ENCODE measurements around the gene CCDC137. TPM values are rescaled to one million over a fixed set of nuclear protein-coding genes. Genes with fewer than 3 reads are reported as not detected.

Gene CCDC137
- polyA plus RNA-seq, 1 of the 3 experiments (the other 2 are of a cell fraction) = 62.4 TPM

DNA sequence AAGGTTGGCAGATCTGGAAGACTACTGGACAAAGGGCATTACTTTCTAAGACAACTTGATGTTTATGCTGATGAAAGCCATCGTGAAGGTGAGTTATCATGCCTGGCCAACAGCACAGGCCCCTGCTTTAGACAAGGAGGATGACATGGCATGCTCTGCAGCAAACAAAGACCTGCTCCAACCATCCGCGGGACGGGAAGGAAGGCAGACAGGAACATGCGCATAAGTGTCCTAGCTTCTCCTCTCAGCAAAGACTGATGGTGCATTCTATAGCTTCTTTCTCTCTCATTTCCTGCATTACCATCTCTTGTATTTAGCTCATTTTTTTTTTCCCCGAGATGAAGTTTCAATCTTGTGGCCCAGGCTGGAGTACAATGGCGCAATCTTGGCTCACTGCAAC is 35.1 kb upstream of the CCDC137 start (continued):
- TF ChIP-seq, protein P1, sequence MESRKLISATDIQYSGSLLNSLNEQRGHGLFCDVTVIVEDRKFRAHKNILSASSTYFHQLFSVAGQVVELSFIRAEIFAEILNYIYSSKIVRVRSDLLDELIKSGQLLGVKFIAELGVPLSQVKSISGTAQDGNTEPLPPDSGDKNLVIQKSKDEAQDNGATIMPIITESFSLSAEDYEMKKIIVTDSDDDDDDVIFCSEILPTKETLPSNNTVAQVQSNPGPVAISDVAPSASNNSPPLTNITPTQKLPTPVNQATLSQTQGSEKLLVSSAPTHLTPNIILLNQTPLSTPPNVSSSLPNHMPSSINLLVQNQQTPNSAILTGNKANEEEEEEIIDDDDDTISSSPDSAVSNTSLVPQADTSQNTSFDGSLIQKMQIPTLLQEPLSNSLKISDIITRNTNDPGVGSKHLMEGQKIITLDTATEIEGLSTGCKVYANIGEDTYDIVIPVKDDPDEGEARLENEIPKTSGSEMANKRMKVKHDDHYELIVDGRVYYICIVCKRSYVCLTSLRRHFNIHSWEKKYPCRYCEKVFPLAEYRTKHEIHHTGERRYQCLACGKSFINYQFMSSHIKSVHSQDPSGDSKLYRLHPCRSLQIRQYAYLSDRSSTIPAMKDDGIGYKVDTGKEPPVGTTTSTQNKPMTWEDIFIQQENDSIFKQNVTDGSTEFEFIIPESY (IDR thresholded peaks at IDR 0.05; ENCODE audit: borderline replicate concordance, low read depth) = no peak
- no peak for TF ChIP-seq RXRA (IDR thresholded peaks at IDR 0.05; ENCODE audit: borderline replicate concordance, low read depth)
- TF ChIP-seq FOSL2 (IDR thresholded peaks at IDR 0.05; ENCODE audit: borderline replicate concordance, low read depth) = no peak

DNA sequence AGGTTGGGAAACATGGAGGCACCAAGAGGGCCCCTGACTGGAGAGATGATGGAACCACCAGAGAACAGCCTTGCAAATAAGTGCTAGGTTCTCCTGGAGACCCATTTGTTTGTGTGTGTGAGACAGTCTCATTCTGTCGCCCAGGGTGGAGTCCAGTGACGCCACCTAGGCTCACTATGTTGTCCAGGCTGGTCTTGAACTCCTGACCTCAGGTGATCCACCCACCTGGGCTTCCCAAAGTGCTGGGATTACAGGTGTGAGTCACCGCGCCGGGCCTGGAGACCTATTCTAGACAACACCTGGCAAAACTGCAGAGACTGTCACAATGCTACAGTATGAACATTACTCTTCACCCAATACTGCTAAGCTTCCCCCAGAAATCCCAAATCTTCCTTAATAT is 31.1 kb upstream of the CCDC137 start:
- peak overlapping the region; percentile 65 to 79; a peak in 3 of 4 replicates for H3K4me3 ChIP-seq (ENCODE audit: low read depth in 2 of 2, low read length in 1 of 2)
- TF ChIP-seq, protein P2, sequence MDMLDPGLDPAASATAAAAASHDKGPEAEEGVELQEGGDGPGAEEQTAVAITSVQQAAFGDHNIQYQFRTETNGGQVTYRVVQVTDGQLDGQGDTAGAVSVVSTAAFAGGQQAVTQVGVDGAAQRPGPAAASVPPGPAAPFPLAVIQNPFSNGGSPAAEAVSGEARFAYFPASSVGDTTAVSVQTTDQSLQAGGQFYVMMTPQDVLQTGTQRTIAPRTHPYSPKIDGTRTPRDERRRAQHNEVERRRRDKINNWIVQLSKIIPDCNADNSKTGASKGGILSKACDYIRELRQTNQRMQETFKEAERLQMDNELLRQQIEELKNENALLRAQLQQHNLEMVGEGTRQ (IDR thresholded peaks at IDR 0.05; ENCODE audit: borderline replicate concordance, low read depth, low read length) = no peak
- TF ChIP-seq TAF1 (IDR thresholded peaks at IDR 0.05; ENCODE audit: borderline replicate concordance, low read depth, low read length) (no peak), TCF12 (IDR thresholded peaks at IDR 0.05) (no peak), EZH2phosphoT487 (IDR thresholded peaks at IDR 0.05; ENCODE audit: borderline replicate concordance, low read depth) (no peak), MEF2A (IDR thresholded peaks at IDR 0.05; ENCODE audit: borderline replicate concordance, low read depth) (no peak), RFX5 (IDR thresholded peaks at IDR 0.05; ENCODE audit: low read length) (no peak), NRF1 (IDR thresholded peaks at IDR 0.05; ENCODE audit: low read depth, low read length) (no peak)
- TF ChIP-seq, protein P3, sequence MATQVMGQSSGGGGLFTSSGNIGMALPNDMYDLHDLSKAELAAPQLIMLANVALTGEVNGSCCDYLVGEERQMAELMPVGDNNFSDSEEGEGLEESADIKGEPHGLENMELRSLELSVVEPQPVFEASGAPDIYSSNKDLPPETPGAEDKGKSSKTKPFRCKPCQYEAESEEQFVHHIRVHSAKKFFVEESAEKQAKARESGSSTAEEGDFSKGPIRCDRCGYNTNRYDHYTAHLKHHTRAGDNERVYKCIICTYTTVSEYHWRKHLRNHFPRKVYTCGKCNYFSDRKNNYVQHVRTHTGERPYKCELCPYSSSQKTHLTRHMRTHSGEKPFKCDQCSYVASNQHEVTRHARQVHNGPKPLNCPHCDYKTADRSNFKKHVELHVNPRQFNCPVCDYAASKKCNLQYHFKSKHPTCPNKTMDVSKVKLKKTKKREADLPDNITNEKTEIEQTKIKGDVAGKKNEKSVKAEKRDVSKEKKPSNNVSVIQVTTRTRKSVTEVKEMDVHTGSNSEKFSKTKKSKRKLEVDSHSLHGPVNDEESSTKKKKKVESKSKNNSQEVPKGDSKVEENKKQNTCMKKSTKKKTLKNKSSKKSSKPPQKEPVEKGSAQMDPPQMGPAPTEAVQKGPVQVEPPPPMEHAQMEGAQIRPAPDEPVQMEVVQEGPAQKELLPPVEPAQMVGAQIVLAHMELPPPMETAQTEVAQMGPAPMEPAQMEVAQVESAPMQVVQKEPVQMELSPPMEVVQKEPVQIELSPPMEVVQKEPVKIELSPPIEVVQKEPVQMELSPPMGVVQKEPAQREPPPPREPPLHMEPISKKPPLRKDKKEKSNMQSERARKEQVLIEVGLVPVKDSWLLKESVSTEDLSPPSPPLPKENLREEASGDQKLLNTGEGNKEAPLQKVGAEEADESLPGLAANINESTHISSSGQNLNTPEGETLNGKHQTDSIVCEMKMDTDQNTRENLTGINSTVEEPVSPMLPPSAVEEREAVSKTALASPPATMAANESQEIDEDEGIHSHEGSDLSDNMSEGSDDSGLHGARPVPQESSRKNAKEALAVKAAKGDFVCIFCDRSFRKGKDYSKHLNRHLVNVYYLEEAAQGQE (IDR thresholded peaks at IDR 0.05; ENCODE audit: low read depth, low read length) = no peak
- TF ChIP-seq, protein P4, sequence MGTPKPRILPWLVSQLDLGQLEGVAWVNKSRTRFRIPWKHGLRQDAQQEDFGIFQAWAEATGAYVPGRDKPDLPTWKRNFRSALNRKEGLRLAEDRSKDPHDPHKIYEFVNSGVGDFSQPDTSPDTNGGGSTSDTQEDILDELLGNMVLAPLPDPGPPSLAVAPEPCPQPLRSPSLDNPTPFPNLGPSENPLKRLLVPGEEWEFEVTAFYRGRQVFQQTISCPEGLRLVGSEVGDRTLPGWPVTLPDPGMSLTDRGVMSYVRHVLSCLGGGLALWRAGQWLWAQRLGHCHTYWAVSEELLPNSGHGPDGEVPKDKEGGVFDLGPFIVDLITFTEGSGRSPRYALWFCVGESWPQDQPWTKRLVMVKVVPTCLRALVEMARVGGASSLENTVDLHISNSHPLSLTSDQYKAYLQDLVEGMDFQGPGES (IDR thresholded peaks at IDR 0.05; ENCODE audit: low read depth, low read length) = no peak
- peak overlapping the region in 1 of 2 experiments; percentile 92; a peak in 1 of 4 replicates for H3K27ac ChIP-seq (ENCODE audit: low read depth in 2 of 2, low read length in 1 of 2)
- peaks cover 10% of the 10 kb centered on the region for H3F3A ChIP-seq (replicated peaks; ENCODE audit: insufficient read depth)
- H4K20me1 ChIP-seq (ENCODE audit: insufficient read depth) = peaks cover 61% of the 10 kb centered on the region
- peak overlapping the region; percentile 99 for H3K9ac ChIP-seq
- DNase-seq = no peak
- H3K4me2 ChIP-seq = peak overlapping the region; percentile 88
- peaks cover 7 to 17% of the 10 kb centered on the region in 2 experiments; a peak in 3 of 4 replicates for H3K4me1 ChIP-seq (ENCODE audit: control insufficient read depth in 1 of 2, insufficient read depth in 2 of 2, low read depth in 1 of 2, low read length in 1 of 2)
- no peak overlapping the region for H2AFZ ChIP-seq (ENCODE audit: low read depth)
- peaks cover 0 to 24% of the 10 kb centered on the region in 2 experiments for H3K36me3 ChIP-seq (replicated peaks in 1 of 2; ENCODE audit: control insufficient read depth in 1 of 2, insufficient read depth in 2 of 2, low read length in 1 of 2)
- POLR2A ChIA-PET = no interaction called here
- CTCF ChIA-PET = interaction anchor here (1.2 kb wide), 1 partner anchor 28 kb away, joined by 3 read pairs; no protein-coding TSS in a partner anchor
- no peaks in the 10 kb centered on the region for H3K9me2 ChIP-seq
- H3K79me2 ChIP-seq (ENCODE audit: insufficient read depth) = peaks cover 73% of the 10 kb centered on the region
- no peaks in the 10 kb centered on the region for H3K27me3 ChIP-seq (ENCODE audit: insufficient read depth)
- 96% methylated on average over 5 of the region's 5 CpGs for WGBS (ENCODE audit: low lambda C conversion rate)
- H3K9me3 ChIP-seq = no peaks in the 10 kb centered on the region
